Adrenal gland (tissue), 12 donors: ENCODE results near the gene EXOC4. TPM values are rescaled to one million over a fixed set of nuclear protein-coding genes. Genes with fewer than 3 reads are reported as not detected.

Experiments used
- DNase-seq, 7 donors: peaks; one replicate each; pipeline ENCODE4 v3.0.0-alpha.2; 2019 to 2020
- H3K27ac ChIP-seq, 5 donors: fragments of 200-600 bp; sonication (generic) in 4 of 5; 1 replicate in 3 of 5; 2 replicates in 2 of 5; pipeline versions ENCODE4 v1.5.1 to v1.8.0; 2016 to 2020; ENCODE audit warnings: mild to moderate bottlenecking in 1 of 5
- H3K27me3 ChIP-seq: fragments of 200-600 bp; 2 replicates; pipeline ENCODE4 v1.8.0; 2021
- H3K36me3 ChIP-seq, 2 donors: fragments of 200-600 bp; replicated peaks in 1 of 2; 1 replicate in 1 of 2; 2 replicates in 1 of 2; pipeline versions ENCODE4 v1.5.1 to v1.8.0; 2018 to 2022
- H3K4me1 ChIP-seq, 2 donors: fragments of 200-600 bp; replicated peaks in 1 of 2; 1 replicate in 1 of 2; 2 replicates in 1 of 2; pipeline versions ENCODE4 v1.5.1 to v1.8.0; 2018 to 2021
- H3K4me3 ChIP-seq, 4 donors: fragments of 200-600 bp; sonication (generic) in 3 of 4; one replicate each; pipeline ENCODE4 v1.5.1; 2016 to 2018
- H3K9me3 ChIP-seq, 3 donors: fragments of 200-600 bp; sonication (generic) in 1 of 3; replicated peaks in 1 of 3; 1 replicate in 2 of 3; 2 replicates in 1 of 3; pipeline versions ENCODE4 v1.5.1 to v1.8.0; 2016 to 2021
- POLR2A ChIP-seq, 2 donors: fragments of 450-650 bp; IDR thresholded peaks; one replicate each; pipeline ENCODE4 v1.6.1; 2017; ENCODE audit warnings: antibody characterized with exemption in 2 of 2, mild to moderate bottlenecking in 2 of 2, moderate library complexity in 1 of 2
- WGBS, 4 donors: extraction: QIAGEN DNeasy Blood & Tissue Kit in 2 of 4; methylation state at CpG; one replicate each; pipeline versions ENCODE4 v1.1.5 to v1.1.7; 2013 to 2017; 5-methylcytosine and 5-hydroxymethylcytosine counted together
- intact Hi-C, 2 donors: fragments of 100-400 bp; cut with DNase I; formaldehyde crosslinking; loops; one replicate each; pipeline versions ENCODE4 v1.14.1 to v1.15.0; 2022 to 2023
- polyA plus RNA-seq, 3 donors: library from polyadenylated mRNA; stranded (reverse); fragments of 200-250 nt in 2 of 3; fragments of 350-450 nt in 1 of 3; fragmentation: Illumina TruSeq in 1 of 3; extraction: RNeasy Lipid Tissue Mini Kit (QIAGEN cat#74804) in 1 of 3; gene quantifications; one replicate each; pipeline ENCODE4 v1.2.3, GENCODE V29; 2013 to 2014
- total RNA-seq, 9 donors: library from RNA; depleted of rRNA in 4 of 9; stranded (reverse); fragments of >200 nt in 4 of 9; fragments of 120-200 nt in 1 of 9; fragmentation: NEBNext Ultra II Directional in 1 of 9; extraction: Animal tissue kit (Norgen Biotek cat#: 25700) in 1 of 9; gene quantifications; one replicate each; pipeline versions ENCODE4 v1.1.0 to v1.2.4, GENCODE V29; 2013 to 2023
- TF ChIP-seq, protein P1 (sequence below), 6 experiments: fragments of 450-650 bp in 4 of 6; fragments of 200-600 bp in 2 of 6; sonication (generic) in 1 of 6; IDR thresholded peaks; 1 replicate in 5 of 6; 2 replicates in 1 of 6; pipeline versions ENCODE4 v1.5.1 to v1.8.0; 2016 to 2021; ENCODE audit warnings: antibody characterized with exemption in 6 of 6, mild to moderate bottlenecking in 2 of 6, moderate library complexity in 1 of 6
- donor health status: healthy with polysubstance abuse.
- donor health status: Bipolar disorder and iron deficiency.
- donor health status: DM: yes; HTN: yes; CAD: no.
- donor health status: DM: no; HTN: no; CAD: no.
- donor health status: DM: no; HTN: no; CAD: no.
- donor health status: DM: yes; HTN: yes; CAD: no.

The EXOC4 gene
- total and polyA plus RNA-seq, 12 donors, result 12.5 to 93.8 (median 67.4) TPM

GRCh38 chr7:133268355-133268754 lies 15.5 kb downstream of the EXOC4 start:
- intact Hi-C loops, result no loop called here
- no peak for DNase-seq
- Histone ChIP-seq H3K9me3 (no peaks in the 10 kb centered on the region), H3K27me3 (no peaks in the 10 kb centered on the region), H3K4me1 (peaks cover 7 to 18% of the 10 kb centered on the region in 2 donors), H3K4me3 (peak overlapping the region in 1 of 4 donors; percentile 13), H3K36me3 (no peaks in the 10 kb centered on the region), H3K27ac (no peak overlapping the region)
- no peak for TF ChIP-seq POLR2A (IDR thresholded peaks at IDR 0.05)
- TF ChIP-seq, protein P1, sequence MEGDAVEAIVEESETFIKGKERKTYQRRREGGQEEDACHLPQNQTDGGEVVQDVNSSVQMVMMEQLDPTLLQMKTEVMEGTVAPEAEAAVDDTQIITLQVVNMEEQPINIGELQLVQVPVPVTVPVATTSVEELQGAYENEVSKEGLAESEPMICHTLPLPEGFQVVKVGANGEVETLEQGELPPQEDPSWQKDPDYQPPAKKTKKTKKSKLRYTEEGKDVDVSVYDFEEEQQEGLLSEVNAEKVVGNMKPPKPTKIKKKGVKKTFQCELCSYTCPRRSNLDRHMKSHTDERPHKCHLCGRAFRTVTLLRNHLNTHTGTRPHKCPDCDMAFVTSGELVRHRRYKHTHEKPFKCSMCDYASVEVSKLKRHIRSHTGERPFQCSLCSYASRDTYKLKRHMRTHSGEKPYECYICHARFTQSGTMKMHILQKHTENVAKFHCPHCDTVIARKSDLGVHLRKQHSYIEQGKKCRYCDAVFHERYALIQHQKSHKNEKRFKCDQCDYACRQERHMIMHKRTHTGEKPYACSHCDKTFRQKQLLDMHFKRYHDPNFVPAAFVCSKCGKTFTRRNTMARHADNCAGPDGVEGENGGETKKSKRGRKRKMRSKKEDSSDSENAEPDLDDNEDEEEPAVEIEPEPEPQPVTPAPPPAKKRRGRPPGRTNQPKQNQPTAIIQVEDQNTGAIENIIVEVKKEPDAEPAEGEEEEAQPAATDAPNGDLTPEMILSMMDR (IDR thresholded peaks at IDR 0.05), result no peak
- WGBS, 4 donors, result 46 to 63% (median 57%) methylated on average over 2 of the region's 2 CpGs

GRCh38 chr7:133272336-133272735 lies 19.5 kb downstream of the EXOC4 start:
- DNase-seq, result no peak
- no peak for TF ChIP-seq POLR2A (IDR thresholded peaks at IDR 0.05)
- TF ChIP-seq, protein P1 (IDR thresholded peaks at IDR 0.05), result no peak
- Histone ChIP-seq H3K4me3 (no peak overlapping the region), H3K27me3 (no peaks in the 10 kb centered on the region), H3K27ac (no peak overlapping the region), H3K36me3 (peaks cover 0 to 5% of the 10 kb centered on the region in 2 donors), H3K9me3 (no peaks in the 10 kb centered on the region), H3K4me1 (peaks cover 7 to 14% of the 10 kb centered on the region in 2 donors)
- intact Hi-C loops, result no loop called here
- 90 to 97% (median 95%) methylated on average over 2 of the region's 2 CpGs for WGBS, 4 donors

- peaks cover 0 to 5% of the 10 kb centered on the region in 2 donors for H3K36me3 ChIP-seq
- H3K4me3 ChIP-seq, result no peak overlapping the region
- DNase-seq, result no peak
- H3K4me1 ChIP-seq, result peaks cover 5 to 14% of the 10 kb centered on the region in 2 donors
- WGBS, 4 donors, result 89 to 94% (median 92%) methylated on average over 3 of the region's 3 CpGs
- TF ChIP-seq, protein P1 (IDR thresholded peaks at IDR 0.05), result no peak
- no peak for TF ChIP-seq POLR2A (IDR thresholded peaks at IDR 0.05)
- H3K9me3 ChIP-seq, result no peaks in the 10 kb centered on the region
- no peaks in the 10 kb centered on the region for H3K27me3 ChIP-seq
- intact Hi-C loops, result no loop called here
- no peak overlapping the region for H3K27ac ChIP-seq
Observed at GRCh38 chr7:133273227-133273626, 20.3 kb downstream of the EXOC4 start.

GRCh38 chr7:133274265-133274664 lies 21.4 kb downstream of the EXOC4 start:
- Histone ChIP-seq H3K4me1 (peaks cover 0 to 4% of the 10 kb centered on the region in 2 donors), H3K27me3 (no peaks in the 10 kb centered on the region), H3K4me3 (no peak overlapping the region), H3K9me3 (no peaks in the 10 kb centered on the region), H3K36me3 (peaks cover 0 to 5% of the 10 kb centered on the region in 2 donors), H3K27ac (no peak overlapping the region)
- intact Hi-C loops, result no loop called here
- TF ChIP-seq, protein P1 (IDR thresholded peaks at IDR 0.05), result no peak
- TF ChIP-seq POLR2A (IDR thresholded peaks at IDR 0.05), result no peak
- DNase-seq, result no peak
- 91 to 98% (median 95%) methylated on average over 1 of the region's 1 CpG for WGBS, 4 donors
